OCI-M1 (cell line): ENCODE measurements around the gene CEP112.
"Not testable (repeated sequence)": the region's sequence is repeated elsewhere in the genome, so short reads cannot be mapped to it uniquely, and the experiment has no call there.

Experiments
- DNase-seq: peaks from one replicate; lab custom pipeline; 2025; lab: John Stamatoyannopoulos, UW

CEP112 gene

GRCh38 chr17:65729207-65729606 lies 462.7 kb downstream of the CEP112 start:
- DNase-seq = no peak

- DNase-seq = no peak
Measured at GRCh38 chr17:65727832-65728231, 464.1 kb downstream of the CEP112 start.

- DNase-seq = no peak
Measured at GRCh38 chr17:65727246-65727645, 464.7 kb downstream of the CEP112 start.

- no peak for DNase-seq
Measured at GRCh38 chr17:65723431-65724151, 468.3 kb downstream of the CEP112 start.

- DNase-seq = no peak
Measured at GRCh38 chr17:65718601-65719000, 473.3 kb downstream of the CEP112 start.

DNA sequence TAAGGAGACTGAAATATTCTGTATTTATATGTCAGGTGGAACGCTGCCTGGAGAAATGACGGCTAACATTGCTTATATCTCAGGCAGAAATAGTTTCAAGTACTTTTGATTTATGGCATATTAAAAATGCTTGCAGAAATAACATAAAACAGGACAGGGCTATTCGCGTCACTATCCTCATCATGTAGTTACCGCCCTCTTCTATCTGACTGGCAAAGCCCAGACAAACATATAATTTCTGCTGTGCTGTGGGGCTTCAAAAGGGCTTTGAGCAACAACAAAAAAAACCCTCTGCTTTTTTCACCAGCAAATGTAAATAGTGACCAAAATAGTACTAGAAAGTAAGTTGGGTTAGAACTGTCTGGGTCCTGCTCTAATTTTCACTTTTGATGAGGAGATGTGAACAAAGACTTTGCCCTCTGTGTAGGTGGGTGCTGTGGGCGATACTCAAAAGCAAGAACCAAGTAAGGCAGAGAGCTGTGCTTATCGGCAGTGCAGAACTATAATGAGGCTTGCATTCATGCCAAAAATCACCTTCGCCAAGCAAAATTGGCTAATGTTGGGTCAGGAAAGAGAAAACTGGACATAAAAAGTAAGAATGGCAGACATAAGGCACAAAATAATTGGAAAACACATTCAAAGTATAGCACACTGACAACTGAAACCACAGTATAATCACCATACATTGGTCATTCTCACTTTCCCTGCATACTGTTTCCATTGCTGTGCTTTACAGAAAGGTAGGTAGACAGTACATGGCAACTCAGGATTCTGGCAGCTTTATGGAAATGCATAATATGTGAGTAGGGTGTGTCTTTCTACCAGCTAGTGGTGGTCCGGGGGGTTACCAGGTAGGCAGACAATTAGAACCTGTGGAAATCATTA lies 479.3 kb downstream of the CEP112 start:
- DNase-seq = no peak

DNA sequence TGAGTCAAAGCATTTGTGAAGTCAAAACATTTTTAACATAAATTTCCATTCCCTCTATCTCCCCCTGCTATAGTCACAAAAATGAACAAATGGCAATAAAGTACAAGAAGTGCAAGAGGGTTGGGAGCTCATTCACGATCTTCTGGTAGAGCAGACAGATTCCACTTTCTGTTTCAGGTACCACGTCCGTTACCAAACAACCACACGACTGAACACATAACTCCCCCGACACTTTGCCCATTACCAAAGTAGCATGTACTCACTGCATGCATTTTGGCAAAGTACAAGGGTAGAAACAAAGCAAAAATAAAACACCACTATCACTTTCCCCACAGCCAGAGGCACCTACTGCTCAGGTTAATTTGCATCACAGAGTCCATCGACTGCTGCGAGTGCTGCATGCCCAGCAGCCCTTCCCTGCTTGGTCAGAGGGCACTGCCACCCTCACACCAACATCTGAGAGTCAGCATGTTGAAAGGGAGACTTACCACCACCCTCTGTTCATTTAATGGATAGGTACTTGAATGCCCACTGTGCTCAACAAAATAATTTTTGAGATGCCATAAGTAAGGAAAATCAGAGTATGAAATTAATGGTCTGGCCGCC lies 480.2 kb downstream of the CEP112 start:
- no peak for DNase-seq

- no peak for DNase-seq
Measured at GRCh38 chr17:65707780-65708179, 484.2 kb downstream of the CEP112 start.

- no peak for DNase-seq
Measured at GRCh38 chr17:65704731-65705130, 487.2 kb downstream of the CEP112 start.

DNA sequence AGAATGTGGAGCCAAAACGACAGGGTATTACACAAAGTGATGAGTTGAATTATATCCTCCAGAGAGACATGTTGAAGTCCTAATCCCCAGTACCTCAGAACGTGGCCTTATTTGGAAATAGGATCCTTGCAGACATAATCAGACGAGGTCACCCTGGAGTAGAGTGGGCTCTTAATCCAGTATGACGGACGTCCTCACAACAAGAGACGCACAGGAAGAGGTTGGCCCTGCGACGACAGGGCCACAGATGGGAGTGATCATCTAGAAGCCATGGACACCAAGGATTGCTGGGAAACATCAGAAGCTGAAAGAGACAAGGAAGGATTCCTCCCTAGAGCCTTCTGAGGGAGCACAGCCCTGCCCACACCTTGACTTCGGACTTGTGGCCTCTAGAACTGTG lies 488.0 kb downstream of the CEP112 start:
- no peak for DNase-seq

GRCh38 chr17:65699459-65699858 lies 492.5 kb downstream of the CEP112 start:
- DNase-seq = no peak

- no peak for DNase-seq
Measured at GRCh38 chr17:65698381-65699061, 493.4 kb downstream of the CEP112 start.

GRCh38 chr17:65697661-65698060 lies 494.3 kb downstream of the CEP112 start:
- DNase-seq = no peak

DNA sequence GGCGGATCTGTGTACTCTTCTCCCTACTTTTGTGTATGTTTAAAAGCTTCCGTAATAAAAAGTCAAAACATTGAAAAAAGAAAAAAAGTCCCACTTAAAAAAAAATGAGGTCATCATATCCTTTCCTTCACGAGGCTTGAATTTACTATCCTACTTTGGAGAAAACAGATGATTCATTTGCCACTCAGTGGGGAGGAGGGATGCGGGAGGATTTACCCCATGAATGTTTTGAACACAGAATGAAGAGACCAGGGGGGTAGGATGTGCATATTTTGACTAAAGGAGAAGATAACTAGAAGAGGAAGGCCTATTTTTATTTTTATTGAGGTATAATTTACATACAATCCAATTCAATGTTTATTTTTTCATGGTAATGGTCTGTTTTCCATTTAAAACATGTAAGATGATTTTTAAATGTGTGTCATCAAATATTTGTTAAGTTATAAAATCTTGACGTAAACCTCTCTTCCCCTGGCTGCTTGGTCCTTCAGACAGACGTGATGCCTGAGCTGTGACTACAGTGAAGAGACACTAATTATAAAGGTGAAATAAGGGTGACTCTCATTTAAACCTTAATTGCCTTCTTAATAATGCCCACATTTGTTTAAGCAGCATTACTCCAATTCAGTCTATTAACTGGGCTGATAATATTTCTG lies 495.1 kb downstream of the CEP112 start:
- DNase-seq = no peak

DNA sequence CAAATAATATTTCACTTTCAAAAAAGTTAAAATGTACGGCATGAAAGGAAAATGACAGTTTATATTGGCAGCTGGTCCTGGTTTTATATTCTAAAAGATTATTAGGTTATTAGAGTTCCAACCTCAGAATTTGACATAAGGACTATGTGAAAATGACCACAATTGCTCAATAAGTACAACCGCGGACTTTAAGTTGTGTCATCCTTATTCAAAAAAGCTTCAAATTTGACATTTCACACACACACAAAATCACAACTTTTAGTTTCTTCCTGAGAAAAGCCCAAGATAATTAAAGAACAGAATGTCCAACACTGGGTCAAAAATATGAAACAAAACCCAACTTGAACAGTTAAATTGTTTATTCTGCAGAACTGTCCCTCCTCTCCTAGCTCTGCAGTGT lies 497.3 kb downstream of the CEP112 start:
- no peak for DNase-seq

DNA sequence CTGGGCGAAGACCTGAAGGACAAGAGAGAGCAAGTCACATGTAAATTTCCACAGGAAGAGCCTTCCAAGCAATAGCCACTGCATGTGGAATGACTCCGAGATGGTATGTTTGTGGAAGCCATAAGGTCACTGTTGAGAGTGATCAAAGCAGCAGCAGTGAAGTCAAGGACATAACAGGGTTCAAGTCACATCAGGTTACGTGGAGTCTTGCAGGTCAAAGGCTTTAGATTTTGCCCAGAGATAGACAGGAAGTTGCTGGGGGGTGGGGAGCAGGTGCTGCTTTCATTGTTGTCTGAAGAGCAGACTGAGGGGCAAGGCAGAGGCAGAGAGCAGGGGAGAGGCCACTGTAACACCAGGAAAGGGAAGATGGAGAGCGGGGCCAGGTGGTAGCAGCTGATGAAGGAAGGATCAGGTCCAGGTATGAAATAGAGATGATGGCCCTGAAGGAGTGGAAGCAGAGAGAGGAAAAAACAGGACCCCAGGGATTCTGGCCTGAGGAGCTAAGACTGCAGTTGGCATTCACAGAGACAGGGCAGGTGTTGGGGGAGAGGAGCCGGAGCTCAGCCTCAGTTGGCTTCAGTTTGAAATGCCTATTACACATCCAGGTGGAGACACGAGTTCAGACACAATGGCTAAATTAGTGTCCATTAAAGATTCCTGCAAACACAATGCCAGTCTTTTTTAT lies 501.2 kb downstream of the CEP112 start:
- DNase-seq = no peak

GRCh38 chr17:65688307-65688706 lies 503.6 kb downstream of the CEP112 start:
- DNase-seq = no peak

GRCh38 chr17:65685110-65685509 lies 506.8 kb downstream of the CEP112 start:
- DNase-seq = no peak

- DNase-seq = no peak
Measured at GRCh38 chr17:65684631-65685030, 507.3 kb downstream of the CEP112 start.

- DNase-seq = no peak
Measured at GRCh38 chr17:65683428-65683827, 508.5 kb downstream of the CEP112 start.

DNA sequence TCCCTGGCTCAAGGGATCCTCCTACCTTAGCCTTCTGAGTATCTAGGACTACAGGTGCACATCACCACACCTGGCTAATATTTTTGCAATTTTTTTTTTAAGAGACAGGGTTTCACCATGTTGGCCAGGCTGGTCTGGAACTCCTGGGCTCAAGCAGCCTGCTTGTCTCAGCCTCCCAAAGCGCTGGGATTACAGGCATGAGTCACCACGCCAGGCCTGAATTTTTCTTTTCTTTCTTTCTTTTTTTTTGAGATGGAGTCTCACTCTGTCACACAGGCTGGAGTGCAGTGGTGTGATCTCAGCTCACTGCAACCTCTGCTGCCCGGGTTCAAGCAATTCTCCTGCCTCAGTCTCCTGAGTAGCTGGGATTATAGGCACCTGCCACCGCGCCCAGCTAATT lies 510.2 kb downstream of the CEP112 start:
- DNase-seq = not testable (repeated sequence)
